ENCODE results near the gene SV2B.

Gene SV2B

GRCh38 chr15:91196768-91197167 lies 96.7 kb downstream of the SV2B start:
- no peak for DNase-seq

GRCh38 chr15:91199511-91199910 lies 99.5 kb downstream of the SV2B start:
- no peak for DNase-seq

- no peak for DNase-seq
Observed at GRCh38 chr15:91200101-91200754, 100.2 kb downstream of the SV2B start.

- no peak for DNase-seq
Observed at GRCh38 chr15:91202510-91203102, 102.5 kb downstream of the SV2B start.

GRCh38 chr15:91203619-91204203 lies 103.7 kb downstream of the SV2B start:
- DNase-seq, result no peak

GRCh38 chr15:91208371-91208770 lies 108.3 kb downstream of the SV2B start:
- DNase-seq, result no peak

- no peak for DNase-seq
Observed at GRCh38 chr15:91209318-91209717, 109.3 kb downstream of the SV2B start.

- DNase-seq, result no peak
Observed at GRCh38 chr15:91209726-91210125, 109.7 kb downstream of the SV2B start.

- no peak for DNase-seq
Observed at GRCh38 chr15:91214675-91215590, 114.9 kb downstream of the SV2B start.

- no peak for DNase-seq
Observed at GRCh38 chr15:91216000-91216399, 115.9 kb downstream of the SV2B start.

- no peak for DNase-seq
Observed at GRCh38 chr15:91219206-91219605, 119.1 kb downstream of the SV2B start.

GRCh38 chr15:91222052-91222451 lies 122.0 kb downstream of the SV2B start:
- DNase-seq, result no peak

- peak; percentile 63 for DNase-seq
Observed at GRCh38 chr15:91223863-91224262, 123.8 kb downstream of the SV2B start.

GRCh38 chr15:91224755-91225380 lies 124.8 kb downstream of the SV2B start:
- DNase-seq, result peak; percentile 55

- no peak for DNase-seq
Observed at GRCh38 chr15:91225741-91226140, 125.7 kb downstream of the SV2B start.

GRCh38 chr15:91227117-91227516 lies 127.1 kb downstream of the SV2B start:
- DNase-seq, result no peak

GRCh38 chr15:91227766-91228165 lies 127.7 kb downstream of the SV2B start:
- DNase-seq, result no peak

- DNase-seq, result no peak
Observed at GRCh38 chr15:91228383-91228782, 128.3 kb downstream of the SV2B start.

- DNase-seq, result no peak
Observed at GRCh38 chr15:91228890-91229289, 128.8 kb downstream of the SV2B start.

- no peak for DNase-seq
Observed at GRCh38 chr15:91231703-91232102, 131.6 kb downstream of the SV2B start.

- DNase-seq, result no peak
Observed at GRCh38 chr15:91234759-91235158, 134.7 kb downstream of the SV2B start.

GRCh38 chr15:91235376-91235775 lies 135.3 kb downstream of the SV2B start:
- no peak for DNase-seq

- DNase-seq, result no peak
Observed at GRCh38 chr15:91237445-91237844, 137.4 kb downstream of the SV2B start.
